Measurements from ENCODE around the gene SLC2A3. TPM values are rescaled to one million over a fixed set of nuclear protein-coding genes. Genes with fewer than 3 reads are reported as not detected.
"Not testable (repeated sequence)": the region's sequence is repeated elsewhere in the genome, so short reads cannot be mapped to it uniquely, and the experiment has no call there.

The SLC2A3 gene
- total and polyA plus RNA-seq, 3 experiments from 2014 or later: 96.6 to 106 (median 105) TPM

GRCh38 chr12:7907009-7907408 lies 29.0 kb downstream of the SLC2A3 start:
- Mint-ChIP-seq H3K4me1 (no peaks in the 10 kb centered on the region), H3K27me3 (peaks cover 0 to 2% of the 10 kb centered on the region in 2 donors), H3K27ac (peak overlapping the region in 1 of 8 donors; percentile 19), H3K9me3 (no peaks in the 10 kb centered on the region), H3K4me3 (no peak overlapping the region), H3K36me3 (no peaks in the 10 kb centered on the region)
- Histone ChIP-seq H3K27me3 (ENCODE audit: insufficient read depth, low read length, poor library complexity, severe bottlenecking) (no peaks in the 10 kb centered on the region), H3K27ac (ENCODE audit: low read depth, low read length) (no peak overlapping the region), H3K9me3 (ENCODE audit: low read length) (no peaks in the 10 kb centered on the region), H3K4me3 (ENCODE audit: low read length) (no peak overlapping the region), H3K4me1 (ENCODE audit: insufficient read depth, low read length) (no peaks in the 10 kb centered on the region), H3K36me3 (ENCODE audit: insufficient read depth, low read length) (no peaks in the 10 kb centered on the region)
- POLR2A ChIA-PET: no interaction called here
- DNase-seq: no peak
- CTCF ChIA-PET: interaction anchor here (1.5 to 1.9 kb wide), 2 partner anchors 14 to 47 kb away, joined by 3 to 5 read pairs; no protein-coding TSS in a partner anchor

- CTCF ChIA-PET; H3K27ac ChIP-seq (ENCODE audit: low read depth, low read length); DNase-seq; H3K4me3 ChIP-seq (ENCODE audit: low read length); H3K36me3 ChIP-seq (ENCODE audit: insufficient read depth, low read length); H3K4me3 Mint-ChIP-seq; H3K27me3 ChIP-seq (ENCODE audit: insufficient read depth, low read length, poor library complexity, severe bottlenecking); H3K36me3 Mint-ChIP-seq; H3K9me3 Mint-ChIP-seq; H3K9me3 ChIP-seq (ENCODE audit: low read length); H3K4me1 Mint-ChIP-seq; H3K4me1 ChIP-seq (ENCODE audit: insufficient read depth, low read length); H3K27me3 Mint-ChIP-seq; POLR2A ChIA-PET; H3K27ac Mint-ChIP-seq: not testable (repeated sequence)
Observed at GRCh38 chr12:7906303-7906702, 29.7 kb downstream of the SLC2A3 start.

GRCh38 chr12:7905600-7906125 lies 30.3 kb downstream of the SLC2A3 start:
- H3K27me3 ChIP-seq (ENCODE audit: insufficient read depth, low read length, poor library complexity, severe bottlenecking); H3K27ac Mint-ChIP-seq; H3K36me3 Mint-ChIP-seq; H3K4me1 ChIP-seq (ENCODE audit: insufficient read depth, low read length); H3K27me3 Mint-ChIP-seq; H3K27ac ChIP-seq (ENCODE audit: low read depth, low read length); H3K4me3 ChIP-seq (ENCODE audit: low read length); H3K36me3 ChIP-seq (ENCODE audit: insufficient read depth, low read length); H3K4me3 Mint-ChIP-seq; DNase-seq; H3K4me1 Mint-ChIP-seq; H3K9me3 ChIP-seq (ENCODE audit: low read length); H3K9me3 Mint-ChIP-seq; POLR2A ChIA-PET: not testable (repeated sequence)
- CTCF ChIA-PET: interaction anchor here (1.1 kb wide), 1 partner anchor 75 kb away, joined by 3 read pairs; no protein-coding TSS in a partner anchor

- no peaks in the 10 kb centered on the region for H3K9me3 ChIP-seq (ENCODE audit: low read length)
- H3K27me3 ChIP-seq (ENCODE audit: insufficient read depth, low read length, poor library complexity, severe bottlenecking): no peaks in the 10 kb centered on the region
- CTCF ChIA-PET: interaction anchor here (0.6 to 1.1 kb wide), 3 partner anchors 74 to 142 kb away, joined by 3 read pairs; no protein-coding TSS in a partner anchor
- POLR2A ChIA-PET: interaction anchor here (0.7 kb wide), 1 partner anchor 31 kb away, joined by 5 read pairs; no protein-coding TSS in a partner anchor
- Mint-ChIP-seq H3K27ac (no peak overlapping the region), H3K27me3 (peaks cover 0 to 5% of the 10 kb centered on the region in 2 donors), H3K4me3 (no peak overlapping the region), H3K36me3 (no peaks in the 10 kb centered on the region), H3K4me1 (no peaks in the 10 kb centered on the region), H3K9me3 (no peaks in the 10 kb centered on the region)
- no peaks in the 10 kb centered on the region for H3K36me3 ChIP-seq (ENCODE audit: insufficient read depth, low read length)
- H3K4me3 ChIP-seq (ENCODE audit: low read length): no peak overlapping the region
- H3K4me1 ChIP-seq (ENCODE audit: insufficient read depth, low read length): no peaks in the 10 kb centered on the region
- no peak overlapping the region for H3K27ac ChIP-seq (ENCODE audit: low read depth, low read length)
- DNase-seq: no peak
Observed at GRCh38 chr12:7905071-7905470, 30.9 kb downstream of the SLC2A3 start.

GRCh38 chr12:7902416-7902815 lies 33.6 kb downstream of the SLC2A3 start:
- H3K4me3 Mint-ChIP-seq; H3K4me1 ChIP-seq (ENCODE audit: insufficient read depth, low read length); CTCF ChIA-PET; H3K27me3 ChIP-seq (ENCODE audit: insufficient read depth, low read length, poor library complexity, severe bottlenecking); DNase-seq; H3K9me3 Mint-ChIP-seq; H3K4me3 ChIP-seq (ENCODE audit: low read length); POLR2A ChIA-PET; H3K4me1 Mint-ChIP-seq; H3K27ac Mint-ChIP-seq; H3K36me3 Mint-ChIP-seq; H3K27ac ChIP-seq (ENCODE audit: low read depth, low read length); H3K27me3 Mint-ChIP-seq; H3K9me3 ChIP-seq (ENCODE audit: low read length); H3K36me3 ChIP-seq (ENCODE audit: insufficient read depth, low read length): not testable (repeated sequence)

- Mint-ChIP-seq H3K27ac (no peak overlapping the region), H3K36me3 (no peaks in the 10 kb centered on the region), H3K4me1 (no peaks in the 10 kb centered on the region), H3K27me3 (peaks cover 0 to 5% of the 10 kb centered on the region in 2 donors), H3K4me3 (no peak overlapping the region), H3K9me3 (no peaks in the 10 kb centered on the region)
- no peak for DNase-seq
- Histone ChIP-seq H3K4me3 (ENCODE audit: low read length) (no peak overlapping the region), H3K27me3 (ENCODE audit: insufficient read depth, low read length, poor library complexity, severe bottlenecking) (no peaks in the 10 kb centered on the region), H3K4me1 (ENCODE audit: insufficient read depth, low read length) (no peaks in the 10 kb centered on the region), H3K36me3 (ENCODE audit: insufficient read depth, low read length) (no peaks in the 10 kb centered on the region), H3K9me3 (ENCODE audit: low read length) (no peaks in the 10 kb centered on the region), H3K27ac (ENCODE audit: low read depth, low read length) (no peak overlapping the region)
- CTCF ChIA-PET: interaction anchor here (0.9 kb wide), 1 partner anchor 34 kb away, joined by 4 read pairs; no protein-coding TSS in a partner anchor
- POLR2A ChIA-PET: no interaction called here
Observed at GRCh38 chr12:7899755-7900154, 36.2 kb downstream of the SLC2A3 start.

GRCh38 chr12:7896726-7897125 lies 39.3 kb downstream of the SLC2A3 start:
- H3K27ac ChIP-seq (ENCODE audit: low read depth, low read length); H3K36me3 Mint-ChIP-seq; H3K27me3 Mint-ChIP-seq; H3K9me3 ChIP-seq (ENCODE audit: low read length); H3K4me1 ChIP-seq (ENCODE audit: insufficient read depth, low read length); CTCF ChIA-PET; H3K9me3 Mint-ChIP-seq; H3K4me3 ChIP-seq (ENCODE audit: low read length); H3K4me3 Mint-ChIP-seq; H3K36me3 ChIP-seq (ENCODE audit: insufficient read depth, low read length); H3K27me3 ChIP-seq (ENCODE audit: insufficient read depth, low read length, poor library complexity, severe bottlenecking); POLR2A ChIA-PET; DNase-seq; H3K27ac Mint-ChIP-seq; H3K4me1 Mint-ChIP-seq: not testable (repeated sequence)

- Histone ChIP-seq H3K4me3 (ENCODE audit: low read length) (no peak overlapping the region), H3K27me3 (ENCODE audit: insufficient read depth, low read length, poor library complexity, severe bottlenecking) (no peaks in the 10 kb centered on the region), H3K9me3 (ENCODE audit: low read length) (no peaks in the 10 kb centered on the region), H3K27ac (ENCODE audit: low read depth, low read length) (no peak overlapping the region), H3K36me3 (ENCODE audit: insufficient read depth, low read length) (no peaks in the 10 kb centered on the region), H3K4me1 (ENCODE audit: insufficient read depth, low read length) (no peaks in the 10 kb centered on the region)
- Mint-ChIP-seq H3K36me3 (peaks cover 0 to 5% (median 3%) of the 10 kb centered on the region in 3 donors), H3K4me3 (no peak overlapping the region), H3K27me3 (peaks cover 3 to 24% of the 10 kb centered on the region in 2 donors), H3K9me3 (no peaks in the 10 kb centered on the region), H3K27ac (no peak overlapping the region), H3K4me1 (no peaks in the 10 kb centered on the region)
- POLR2A ChIA-PET: no interaction called here
- DNase-seq: no peak
- CTCF ChIA-PET: no interaction called here
Observed at GRCh38 chr12:7892186-7892980, 43.6 kb downstream of the SLC2A3 start.
